A549 (cell line): ENCODE data around the gene SEMA5A. TPM values are rescaled to one million over a fixed set of nuclear protein-coding genes. Genes with fewer than 3 reads are reported as not detected.

Experiments
- ATAC-seq, 2 experiments: fragments of 200-7000 bp in 1 of 2; fragments of >200 bp in 1 of 2; cut with Nextera tagmentation in 1 of 2; cut with Tn5 transposase in 1 of 2; 3 replicates each; pipeline versions ENCODE4 v1.8.0 to v1.9.1; 2018 to 2020; ENCODE audit warnings: mild to moderate bottlenecking in 1 of 2, moderate library complexity in 1 of 2
- CTCF ChIA-PET: fragments of 300-600 bp; sonication (Branson Sonifier 250); formaldehyde crosslinking; extraction: SDS; loops from one replicate; lab custom pipeline; 2021; ENCODE audit warnings: antibody characterized with exemption, inconsistent platforms; lab: Yijun Ruan, JAX
- POLR2A ChIA-PET: fragments of 350-600 bp; formaldehyde crosslinking; extraction: SDS; loops from one replicate; lab custom pipeline; 2021; ENCODE audit warnings: antibody characterized with exemption, inconsistent platforms; lab: Yijun Ruan, JAX
- DNase-seq, 2 experiments: peaks; one replicate each; pipeline versions ENCODE4 v3.0.0 to v3.0.0-alpha.2; 2011 to 2016; ENCODE audit warnings: low read depth in 1 of 2, low spot score in 1 of 2
- FAIRE-seq: peaks from 2 replicates; lab custom pipeline; 2011; peaks lifted over from hg19 to GRCh38; lab: Jason Lieb, UNC
- H3K27ac ChIP-seq, 2 experiments: fragments of >200 bp; sonication (Bioruptor Twin); formaldehyde crosslinking; 3 replicates each; pipeline ENCODE4 v1.5.1; 2016 to 2017
- H3K4me1 ChIP-seq: fragments of >200 bp; sonication (Bioruptor Twin); formaldehyde crosslinking; 3 replicates; pipeline ENCODE4 v1.6.1; 2016
- H3K4me2 ChIP-seq: fragments of >200 bp; sonication (Bioruptor Twin); formaldehyde crosslinking; 3 replicates; pipeline ENCODE4 v1.6.1; 2016
- H3K4me3 ChIP-seq: fragments of >200 bp; sonication (Bioruptor Twin); formaldehyde crosslinking; 3 replicates; pipeline ENCODE4 v1.5.1; 2016
- H3K9me3 ChIP-seq: fragments of >200 bp; sonication (Bioruptor Twin); formaldehyde crosslinking; 3 replicates; pipeline ENCODE4 v1.6.1; 2016
- CEBPB ChIP-seq, 2 experiments: fragments of >200 bp in 1 of 2; sonication (Bioruptor Twin) in 1 of 2; formaldehyde crosslinking in 1 of 2; IDR thresholded peaks; 2 replicates each; pipeline ENCODE4 v1.6.1; 2012 to 2016
- EP300 ChIP-seq, 2 experiments: fragments of >200 bp; sonication (Bioruptor Twin); formaldehyde crosslinking; IDR thresholded peaks; 2 replicates in 1 of 2; 3 replicates in 1 of 2; pipeline ENCODE4 v1.6.1; 2016 to 2017
- ESRRA ChIP-seq: fragments of 150-350 bp; IDR thresholded peaks from 2 replicates; pipeline ENCODE4 v1.6.1; 2014; ENCODE audit warnings: mild to moderate bottlenecking, low read length, borderline replicate concordance
- FOSB ChIP-seq: fragments of 250-450 bp; sonication (Bioruptor Pico); IDR thresholded peaks from 2 replicates; pipeline ENCODE4 v1.5.0; 2020; ENCODE audit warnings: mild to moderate bottlenecking, moderate library complexity
- FOXS1 ChIP-seq: fragments of 250-450 bp; sonication (Bioruptor Pico); IDR thresholded peaks from 2 replicates; pipeline ENCODE4 v1.5.0; 2020; ENCODE audit warnings: mild to moderate bottlenecking, moderate library complexity
- GATA3 ChIP-seq: IDR thresholded peaks from 2 replicates; pipeline ENCODE4 v1.6.1; 2012; ENCODE audit warnings: borderline replicate concordance
- HEYL ChIP-seq: fragments of 250-450 bp; sonication (Bioruptor Pico); IDR thresholded peaks from 2 replicates; pipeline ENCODE4 v1.8.0; 2021; ENCODE audit warnings: mild to moderate bottlenecking, moderate library complexity
- HOXB13 ChIP-seq: fragments of 250-450 bp; sonication (Bioruptor Pico); IDR thresholded peaks from 2 replicates; pipeline ENCODE4 v1.5.0; 2020; ENCODE audit warnings: low read depth, mild to moderate bottlenecking, moderate library complexity
- NFE2L2 ChIP-seq: fragments of 150-350 bp; conservative IDR thresholded peaks from 2 replicates; pipeline ENCODE4 v1.6.1; 2014; ENCODE audit warnings: low read length
- PHF8 ChIP-seq: fragments of 200-600 bp; sonication (generic); IDR thresholded peaks from 2 replicates; pipeline ENCODE4 v1.6.1; 2016; ENCODE audit warnings: low read depth, mild to moderate bottlenecking, antibody characterized with exemption, moderate library complexity, borderline replicate concordance
- RAD21 ChIP-seq, 2 experiments: fragments of >200 bp in 1 of 2; sonication (Bioruptor Twin) in 1 of 2; formaldehyde crosslinking in 1 of 2; IDR thresholded peaks in 1 of 2; conservative IDR thresholded peaks in 1 of 2; 2 replicates in 1 of 2; 3 replicates in 1 of 2; pipeline ENCODE4 v1.6.1; 2012 to 2018; ENCODE audit warnings: inconsistent platforms in 1 of 2
- RNF2 ChIP-seq: fragments of 200-600 bp; sonication (generic); IDR thresholded peaks from 2 replicates; pipeline ENCODE4 v1.6.1; 2016; ENCODE audit warnings: low read depth, mild to moderate bottlenecking, antibody characterized with exemption, moderate library complexity, borderline replicate concordance
- SMC3 ChIP-seq: fragments of >200 bp; sonication (Bioruptor Twin); formaldehyde crosslinking; IDR thresholded peaks from 3 replicates; pipeline ENCODE4 v1.6.1; 2018; ENCODE audit warnings: inconsistent platforms
- SREBF2 ChIP-seq: fragments of 450-650 bp; IDR thresholded peaks from 2 replicates; pipeline ENCODE4 v1.6.1; 2014; ENCODE audit warnings: mild to moderate bottlenecking, moderate library complexity
- ZSCAN20 ChIP-seq: fragments of 250-450 bp; sonication (Bioruptor Pico); IDR thresholded peaks from 2 replicates; pipeline ENCODE4 v1.8.0; 2022; ENCODE audit warnings: mild to moderate bottlenecking, moderate library complexity
- WGBS: methylation state at CpG from one replicate; pipeline ENCODE4 v1.1.6; 2017; ENCODE audit errors: missing lambda C conversion rate; 5-methylcytosine and 5-hydroxymethylcytosine counted together
- polyA plus RNA-seq, 4 experiments: library from polyadenylated mRNA; depleted of rRNA in 3 of 4; stranded (reverse); fragments of >200 nt; fragmentation: RNase III in 1 of 4; extraction: RNeasy Plus Mini Kit Qiagen cat#74134 plus additional on column Dnase treatment in 1 of 4; gene quantifications; 2 replicates in 3 of 4; 3 replicates in 1 of 4; pipeline ENCODE4 v1.2.3, GENCODE V29; 2011 to 2017
- TF ChIP-seq, protein P1 (sequence below): fragments of 200-600 bp; sonication (generic); IDR thresholded peaks from 2 replicates; pipeline ENCODE4 v1.6.1; 2016; ENCODE audit warnings: antibody characterized with exemption, mild to moderate bottlenecking, moderate library complexity
- TF ChIP-seq, protein P2 (sequence below): fragments of >200 bp; sonication (Bioruptor Twin); formaldehyde crosslinking; IDR thresholded peaks from 2 replicates; pipeline ENCODE4 v1.6.1; 2016
- TF ChIP-seq, protein P3 (sequence below): fragments of 450-650 bp; IDR thresholded peaks from 2 replicates; pipeline ENCODE4 v1.6.1; 2014; ENCODE audit warnings: antibody characterized with exemption

The SEMA5A gene
- polyA plus RNA-seq, 2 of the 4 experiments (the other 2 are of a cell fraction): not detected

DNA sequence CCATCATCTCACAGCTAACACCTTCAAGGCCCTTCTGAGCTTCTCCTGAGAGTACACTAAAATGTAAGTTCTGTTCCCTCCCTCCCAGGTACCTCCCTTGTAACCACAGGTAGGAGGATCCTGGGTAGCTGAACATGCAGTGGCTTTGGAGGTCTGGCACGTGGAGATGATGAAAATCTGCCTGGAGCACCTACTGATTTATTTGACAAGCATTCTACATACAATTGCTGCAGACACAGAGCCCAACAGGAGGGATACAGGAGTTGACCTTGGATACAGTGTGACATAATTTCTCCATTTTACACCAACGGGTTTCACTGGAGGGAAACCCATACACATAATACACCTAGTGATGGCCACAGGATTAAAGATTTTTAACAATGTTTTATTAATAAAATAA lies 478.7 kb downstream of the SEMA5A start:
- ATAC-seq (no peak), FAIRE-seq (no peak), DNase-seq (no peak)
- Histone ChIP-seq H3K4me3 (no peak overlapping the region), H3K4me2 (no peak overlapping the region), H3K27ac (no peak overlapping the region), H3K4me1 (no peaks in the 10 kb centered on the region), H3K9me3 (no peaks in the 10 kb centered on the region)
- WGBS: 2% methylated on average over 2 of the region's 2 CpGs
- TF ChIP-seq, protein P1, sequence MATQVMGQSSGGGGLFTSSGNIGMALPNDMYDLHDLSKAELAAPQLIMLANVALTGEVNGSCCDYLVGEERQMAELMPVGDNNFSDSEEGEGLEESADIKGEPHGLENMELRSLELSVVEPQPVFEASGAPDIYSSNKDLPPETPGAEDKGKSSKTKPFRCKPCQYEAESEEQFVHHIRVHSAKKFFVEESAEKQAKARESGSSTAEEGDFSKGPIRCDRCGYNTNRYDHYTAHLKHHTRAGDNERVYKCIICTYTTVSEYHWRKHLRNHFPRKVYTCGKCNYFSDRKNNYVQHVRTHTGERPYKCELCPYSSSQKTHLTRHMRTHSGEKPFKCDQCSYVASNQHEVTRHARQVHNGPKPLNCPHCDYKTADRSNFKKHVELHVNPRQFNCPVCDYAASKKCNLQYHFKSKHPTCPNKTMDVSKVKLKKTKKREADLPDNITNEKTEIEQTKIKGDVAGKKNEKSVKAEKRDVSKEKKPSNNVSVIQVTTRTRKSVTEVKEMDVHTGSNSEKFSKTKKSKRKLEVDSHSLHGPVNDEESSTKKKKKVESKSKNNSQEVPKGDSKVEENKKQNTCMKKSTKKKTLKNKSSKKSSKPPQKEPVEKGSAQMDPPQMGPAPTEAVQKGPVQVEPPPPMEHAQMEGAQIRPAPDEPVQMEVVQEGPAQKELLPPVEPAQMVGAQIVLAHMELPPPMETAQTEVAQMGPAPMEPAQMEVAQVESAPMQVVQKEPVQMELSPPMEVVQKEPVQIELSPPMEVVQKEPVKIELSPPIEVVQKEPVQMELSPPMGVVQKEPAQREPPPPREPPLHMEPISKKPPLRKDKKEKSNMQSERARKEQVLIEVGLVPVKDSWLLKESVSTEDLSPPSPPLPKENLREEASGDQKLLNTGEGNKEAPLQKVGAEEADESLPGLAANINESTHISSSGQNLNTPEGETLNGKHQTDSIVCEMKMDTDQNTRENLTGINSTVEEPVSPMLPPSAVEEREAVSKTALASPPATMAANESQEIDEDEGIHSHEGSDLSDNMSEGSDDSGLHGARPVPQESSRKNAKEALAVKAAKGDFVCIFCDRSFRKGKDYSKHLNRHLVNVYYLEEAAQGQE: no peak
- TF ChIP-seq ZSCAN20: no peak
- TF ChIP-seq ESRRA: no peak
- no peak for TF ChIP-seq EP300 (IDR thresholded peaks at IDR 0.05)
- TF ChIP-seq HOXB13 (CRISPR knock-in tag): no peak
- no peak for TF ChIP-seq RAD21 (conservative IDR thresholded peaks at IDR 0.05 in 1 of 2, IDR thresholded peaks at IDR 0.05 in 1 of 2)
- TF ChIP-seq, protein P2, sequence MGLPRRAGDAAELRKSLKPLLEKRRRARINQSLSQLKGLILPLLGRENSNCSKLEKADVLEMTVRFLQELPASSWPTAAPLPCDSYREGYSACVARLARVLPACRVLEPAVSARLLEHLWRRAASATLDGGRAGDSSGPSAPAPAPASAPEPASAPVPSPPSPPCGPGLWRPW: no peak
- TF ChIP-seq SREBF2: no peak
- TF ChIP-seq NFE2L2: no peak
- no peak for TF ChIP-seq PHF8
- TF ChIP-seq CEBPB (IDR thresholded peaks at IDR 0.05): no peak
- no peak for TF ChIP-seq RNF2
- POLR2A ChIA-PET: no interaction called here
- CTCF ChIA-PET: no interaction called here

DNA sequence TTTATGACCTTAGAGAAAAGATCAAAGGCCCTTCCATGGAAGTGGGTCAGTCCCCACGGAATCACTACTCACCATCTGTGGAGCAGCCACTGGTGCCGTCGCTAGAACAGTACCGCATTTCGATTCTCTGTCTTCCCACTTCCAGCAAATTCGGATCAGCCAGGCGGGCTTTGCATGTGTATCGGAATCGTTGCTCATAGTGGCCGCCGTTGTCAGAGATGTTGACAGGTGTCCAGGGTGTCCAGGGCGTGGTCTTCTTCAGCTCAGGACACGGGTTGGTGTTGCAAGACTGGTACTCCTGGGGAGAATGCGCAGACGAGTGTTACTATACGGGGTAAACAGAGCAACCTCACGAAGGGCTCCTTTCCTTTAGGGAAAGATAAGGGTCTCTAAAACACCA lies 479.5 kb downstream of the SEMA5A start:
- no peak for FAIRE-seq
- CTCF ChIA-PET: no interaction called here

More for the DNA sequence above, 479.5 kb downstream of the SEMA5A start:
- Histone ChIP-seq H3K9me3 (no peaks in the 10 kb centered on the region), H3K4me3 (no peak overlapping the region)
- POLR2A ChIA-PET: no interaction called here
- ATAC-seq (no peak), DNase-seq (no peak)
- WGBS: 26% methylated on average over 17 of the region's 17 CpGs
- no peak for TF ChIP-seq SMC3
- TF ChIP-seq CEBPB (IDR thresholded peaks at IDR 0.05): no peak
- TF ChIP-seq, protein P1: no peak
- no peak for TF ChIP-seq FOXS1 (CRISPR knock-in tag)
- no peak for TF ChIP-seq NFE2L2
- no peak for TF ChIP-seq GATA3
- TF ChIP-seq FOSB (CRISPR knock-in tag): no peak
- TF ChIP-seq HEYL (CRISPR knock-in tag): no peak
- TF ChIP-seq, protein P3, sequence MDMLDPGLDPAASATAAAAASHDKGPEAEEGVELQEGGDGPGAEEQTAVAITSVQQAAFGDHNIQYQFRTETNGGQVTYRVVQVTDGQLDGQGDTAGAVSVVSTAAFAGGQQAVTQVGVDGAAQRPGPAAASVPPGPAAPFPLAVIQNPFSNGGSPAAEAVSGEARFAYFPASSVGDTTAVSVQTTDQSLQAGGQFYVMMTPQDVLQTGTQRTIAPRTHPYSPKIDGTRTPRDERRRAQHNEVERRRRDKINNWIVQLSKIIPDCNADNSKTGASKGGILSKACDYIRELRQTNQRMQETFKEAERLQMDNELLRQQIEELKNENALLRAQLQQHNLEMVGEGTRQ: no peak
- TF ChIP-seq, all 56 proteins: peak for 0
- H3K27ac ChIP-seq: no peak overlapping the region
- no peak overlapping the region for H3K4me2 ChIP-seq
- H3K4me1 ChIP-seq: no peaks in the 10 kb centered on the region
